HEK293 (cell line): Measurements from ENCODE around the gene ALDH7A1.

Experiments
- GFI1B ChIP-seq: fragments of 450-650 bp; formaldehyde crosslinking; IDR thresholded peaks from 2 replicates; pipeline ENCODE4 v1.5.1; 2016; ENCODE audit warnings: missing biosample characterization, missing genetic modification characterization
- IKZF3 ChIP-seq: fragments of 450-650 bp; IDR thresholded peaks from 2 replicates; pipeline ENCODE4 v1.5.0; 2018; ENCODE audit warnings: missing biosample characterization, mild to moderate bottlenecking, missing genetic modification characterization, moderate library complexity
- RBAK ChIP-seq: fragments of 450-650 bp; formaldehyde crosslinking; IDR thresholded peaks from 2 replicates; pipeline ENCODE4 v1.5.1; 2016; ENCODE audit warnings: missing biosample characterization, missing genetic modification characterization
- YY1 ChIP-seq: fragments of 450-650 bp; formaldehyde crosslinking; IDR thresholded peaks from 2 replicates; pipeline ENCODE4 v1.5.1; 2018; ENCODE audit warnings: missing biosample characterization, missing genetic modification characterization
- ZBTB48 ChIP-seq: fragments of 450-650 bp; formaldehyde crosslinking; IDR thresholded peaks from 2 replicates; pipeline ENCODE4 v1.5.1; 2016; ENCODE audit warnings: missing biosample characterization, missing genetic modification characterization
- ZNF140 ChIP-seq: fragments of 450-650 bp; formaldehyde crosslinking; IDR thresholded peaks from 2 replicates; pipeline ENCODE4 v1.5.1; 2016; ENCODE audit warnings: missing biosample characterization, missing genetic modification characterization
- ZNF19 ChIP-seq: fragments of 450-650 bp; formaldehyde crosslinking; IDR thresholded peaks from 2 replicates; pipeline ENCODE4; 2016; ENCODE audit warnings: missing biosample characterization, missing genetic modification characterization, low read depth
- ZNF335 ChIP-seq: fragments of 450-650 bp; formaldehyde crosslinking; conservative IDR thresholded peaks from 2 replicates; pipeline ENCODE4 v1.5.1; 2016; ENCODE audit warnings: missing biosample characterization, missing genetic modification characterization
- ZNF354C ChIP-seq: fragments of 450-650 bp; formaldehyde crosslinking; IDR thresholded peaks from 2 replicates; pipeline ENCODE4 v1.5.1; 2016; ENCODE audit warnings: missing biosample characterization, missing genetic modification characterization, low read depth, borderline replicate concordance
- ZNF776 ChIP-seq: fragments of 450-650 bp; formaldehyde crosslinking; IDR thresholded peaks from 2 replicates; pipeline ENCODE4 v1.5.0; 2017; ENCODE audit warnings: missing biosample characterization, missing genetic modification characterization, borderline replicate concordance
- TF ChIP-seq, protein P1 (sequence below): fragments of 450-650 bp; formaldehyde crosslinking; IDR thresholded peaks from 2 replicates; pipeline ENCODE4 v1.5.1; 2016; ENCODE audit warnings: missing biosample characterization, missing genetic modification characterization
- TF ChIP-seq, protein P2 (sequence below): fragments of 450-650 bp; formaldehyde crosslinking; IDR thresholded peaks from 2 replicates; pipeline ENCODE4 v1.5.1; 2016; ENCODE audit warnings: missing biosample characterization, missing genetic modification characterization

DNA sequence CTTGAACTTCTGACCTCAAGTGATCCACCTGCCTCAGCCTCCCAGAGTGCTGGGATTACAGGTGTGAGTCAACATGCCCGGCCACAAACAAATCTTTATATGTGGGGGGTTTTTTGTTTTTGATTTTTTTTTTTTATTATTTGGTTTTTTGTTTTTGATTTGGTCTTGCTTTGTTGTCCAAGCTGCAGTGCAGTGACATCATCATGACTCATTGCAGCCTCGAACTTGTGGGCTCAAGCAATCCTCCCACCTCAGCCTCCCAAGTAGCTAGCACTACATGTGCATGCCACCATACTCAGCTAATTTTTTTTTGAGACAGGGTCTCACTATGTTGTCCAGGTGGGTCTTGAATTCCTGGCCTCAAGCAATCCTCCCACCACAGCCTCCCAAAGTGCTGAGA is 42.4 kb downstream of the ALDH7A1 start:
- TF ChIP-seq, protein P1, sequence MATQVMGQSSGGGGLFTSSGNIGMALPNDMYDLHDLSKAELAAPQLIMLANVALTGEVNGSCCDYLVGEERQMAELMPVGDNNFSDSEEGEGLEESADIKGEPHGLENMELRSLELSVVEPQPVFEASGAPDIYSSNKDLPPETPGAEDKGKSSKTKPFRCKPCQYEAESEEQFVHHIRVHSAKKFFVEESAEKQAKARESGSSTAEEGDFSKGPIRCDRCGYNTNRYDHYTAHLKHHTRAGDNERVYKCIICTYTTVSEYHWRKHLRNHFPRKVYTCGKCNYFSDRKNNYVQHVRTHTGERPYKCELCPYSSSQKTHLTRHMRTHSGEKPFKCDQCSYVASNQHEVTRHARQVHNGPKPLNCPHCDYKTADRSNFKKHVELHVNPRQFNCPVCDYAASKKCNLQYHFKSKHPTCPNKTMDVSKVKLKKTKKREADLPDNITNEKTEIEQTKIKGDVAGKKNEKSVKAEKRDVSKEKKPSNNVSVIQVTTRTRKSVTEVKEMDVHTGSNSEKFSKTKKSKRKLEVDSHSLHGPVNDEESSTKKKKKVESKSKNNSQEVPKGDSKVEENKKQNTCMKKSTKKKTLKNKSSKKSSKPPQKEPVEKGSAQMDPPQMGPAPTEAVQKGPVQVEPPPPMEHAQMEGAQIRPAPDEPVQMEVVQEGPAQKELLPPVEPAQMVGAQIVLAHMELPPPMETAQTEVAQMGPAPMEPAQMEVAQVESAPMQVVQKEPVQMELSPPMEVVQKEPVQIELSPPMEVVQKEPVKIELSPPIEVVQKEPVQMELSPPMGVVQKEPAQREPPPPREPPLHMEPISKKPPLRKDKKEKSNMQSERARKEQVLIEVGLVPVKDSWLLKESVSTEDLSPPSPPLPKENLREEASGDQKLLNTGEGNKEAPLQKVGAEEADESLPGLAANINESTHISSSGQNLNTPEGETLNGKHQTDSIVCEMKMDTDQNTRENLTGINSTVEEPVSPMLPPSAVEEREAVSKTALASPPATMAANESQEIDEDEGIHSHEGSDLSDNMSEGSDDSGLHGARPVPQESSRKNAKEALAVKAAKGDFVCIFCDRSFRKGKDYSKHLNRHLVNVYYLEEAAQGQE (tag by site-specific recombination), result no peak
- TF ChIP-seq ZNF140 (no peak), ZNF19 (no peak), RBAK (no peak), ZNF776 (tag by site-specific recombination) (no peak), ZNF335 (no peak), IKZF3 (tag by site-specific recombination) (no peak), ZNF354C (tag by site-specific recombination) (no peak), YY1 (tag by site-specific recombination) (no peak), ZBTB48 (tag by site-specific recombination) (no peak), GFI1B (no peak)
- TF ChIP-seq, protein P2, sequence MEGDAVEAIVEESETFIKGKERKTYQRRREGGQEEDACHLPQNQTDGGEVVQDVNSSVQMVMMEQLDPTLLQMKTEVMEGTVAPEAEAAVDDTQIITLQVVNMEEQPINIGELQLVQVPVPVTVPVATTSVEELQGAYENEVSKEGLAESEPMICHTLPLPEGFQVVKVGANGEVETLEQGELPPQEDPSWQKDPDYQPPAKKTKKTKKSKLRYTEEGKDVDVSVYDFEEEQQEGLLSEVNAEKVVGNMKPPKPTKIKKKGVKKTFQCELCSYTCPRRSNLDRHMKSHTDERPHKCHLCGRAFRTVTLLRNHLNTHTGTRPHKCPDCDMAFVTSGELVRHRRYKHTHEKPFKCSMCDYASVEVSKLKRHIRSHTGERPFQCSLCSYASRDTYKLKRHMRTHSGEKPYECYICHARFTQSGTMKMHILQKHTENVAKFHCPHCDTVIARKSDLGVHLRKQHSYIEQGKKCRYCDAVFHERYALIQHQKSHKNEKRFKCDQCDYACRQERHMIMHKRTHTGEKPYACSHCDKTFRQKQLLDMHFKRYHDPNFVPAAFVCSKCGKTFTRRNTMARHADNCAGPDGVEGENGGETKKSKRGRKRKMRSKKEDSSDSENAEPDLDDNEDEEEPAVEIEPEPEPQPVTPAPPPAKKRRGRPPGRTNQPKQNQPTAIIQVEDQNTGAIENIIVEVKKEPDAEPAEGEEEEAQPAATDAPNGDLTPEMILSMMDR (tag by site-specific recombination), result no peak
